HG03135 (cell line): ENCODE data around the gene GSTP1.
"Not testable (repeated sequence)": the region's sequence is repeated elsewhere in the genome, so short reads cannot be mapped to it uniquely, and the experiment has no call there.

Source experiments
- ATAC-seq: cut with Tn5 transposase; IDR thresholded peaks from one replicate; pipeline ENCODE4 v1.9.1; 2021; ENCODE audit warnings: mild to moderate bottlenecking, moderate library complexity; ENCODE audit not compliant: unreplicated experiment

The GSTP1 gene

DNA sequence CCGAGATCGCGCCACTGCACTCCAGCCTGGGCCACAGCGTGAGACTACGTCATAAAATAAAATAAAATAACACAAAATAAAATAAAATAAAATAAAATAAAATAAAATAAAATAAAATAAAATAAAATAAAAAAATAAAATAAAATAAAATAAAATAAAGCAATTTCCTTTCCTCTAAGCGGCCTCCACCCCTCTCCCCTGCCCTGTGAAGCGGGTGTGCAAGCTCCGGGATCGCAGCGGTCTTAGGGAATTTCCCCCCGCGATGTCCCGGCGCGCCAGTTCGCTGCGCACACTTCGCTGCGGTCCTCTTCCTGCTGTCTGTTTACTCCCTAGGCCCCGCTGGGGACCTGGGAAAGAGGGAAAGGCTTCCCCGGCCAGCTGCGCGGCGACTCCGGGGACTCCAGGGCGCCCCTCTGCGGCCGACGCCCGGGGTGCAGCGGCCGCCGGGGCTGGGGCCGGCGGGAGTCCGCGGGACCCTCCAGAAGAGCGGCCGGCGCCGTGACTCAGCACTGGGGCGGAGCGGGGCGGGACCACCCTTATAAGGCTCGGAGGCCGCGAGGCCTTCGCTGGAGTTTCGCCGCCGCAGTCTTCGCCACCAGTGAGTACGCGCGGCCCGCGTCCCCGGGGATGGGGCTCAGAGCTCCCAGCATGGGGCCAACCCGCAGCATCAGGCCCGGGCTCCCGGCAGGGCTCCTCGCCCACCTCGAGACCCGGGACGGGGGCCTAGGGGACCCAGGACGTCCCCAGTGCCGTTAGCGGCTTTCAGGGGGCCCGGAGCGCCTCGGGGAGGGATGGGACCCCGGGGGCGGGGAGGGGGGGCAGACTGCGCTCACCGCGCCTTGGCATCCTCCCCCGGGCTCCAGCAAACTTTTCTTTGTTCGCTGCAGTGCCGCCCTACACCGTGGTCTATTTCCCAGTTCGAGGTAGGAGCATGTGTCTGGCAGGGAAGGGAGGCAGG, at the start of gene GSTP1:
GSTP1 (plus strand) TSS at position 566 of the 958 bp plus-strand sequence; CDS start at position 598, 32 bp downstream.
- peak; percentile 71 for ATAC-seq

DNA sequence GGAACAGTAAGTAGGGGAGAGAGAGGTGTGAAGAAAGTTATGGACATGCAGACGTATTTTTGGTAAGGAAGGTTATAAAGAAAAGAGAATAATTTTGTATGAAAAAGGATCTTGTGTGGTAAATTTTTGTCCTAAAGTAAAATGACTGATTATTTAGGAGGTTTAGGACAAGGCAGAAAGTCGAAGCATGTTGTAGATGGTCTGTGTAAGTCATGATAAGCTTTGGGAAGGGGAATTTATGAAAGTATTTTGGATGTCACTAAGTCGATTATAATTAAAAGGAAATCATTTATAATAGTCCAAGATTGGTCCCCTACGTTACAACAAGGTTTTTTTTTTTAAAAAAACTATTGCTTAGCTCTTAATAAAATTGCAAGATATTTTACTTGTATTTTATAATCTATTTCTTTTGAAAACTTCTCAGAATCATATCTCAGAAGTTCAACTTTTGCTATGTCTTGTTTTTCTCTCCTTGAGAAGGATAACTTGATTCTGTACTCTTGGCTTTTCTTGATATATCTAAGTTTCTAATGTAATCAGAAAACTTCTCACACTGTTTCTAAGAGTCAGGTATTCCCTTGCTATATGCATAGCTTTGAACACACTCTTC, 49.4 kb upstream of the GSTP1 start:
- no peak for ATAC-seq

DNA sequence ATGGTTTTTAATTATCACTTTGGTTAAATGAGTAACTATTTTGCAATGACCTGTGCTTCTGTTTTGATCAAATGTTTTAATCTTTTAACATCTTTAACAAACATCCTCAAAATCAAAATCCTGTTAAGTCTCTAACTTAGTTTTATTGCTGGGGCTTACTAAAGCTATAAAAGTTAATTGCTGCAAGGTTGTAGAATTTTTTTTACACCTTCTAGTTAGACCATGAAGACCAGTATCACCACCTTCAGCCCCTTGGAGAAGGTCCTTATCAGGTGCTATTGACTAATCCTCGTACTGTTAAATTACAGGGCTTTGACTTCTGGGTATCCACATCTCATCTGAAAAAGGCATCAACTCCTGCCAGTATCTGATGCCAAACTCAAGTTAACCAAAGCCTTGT, 48.1 kb upstream of the GSTP1 start:
- ATAC-seq: no peak

DNA sequence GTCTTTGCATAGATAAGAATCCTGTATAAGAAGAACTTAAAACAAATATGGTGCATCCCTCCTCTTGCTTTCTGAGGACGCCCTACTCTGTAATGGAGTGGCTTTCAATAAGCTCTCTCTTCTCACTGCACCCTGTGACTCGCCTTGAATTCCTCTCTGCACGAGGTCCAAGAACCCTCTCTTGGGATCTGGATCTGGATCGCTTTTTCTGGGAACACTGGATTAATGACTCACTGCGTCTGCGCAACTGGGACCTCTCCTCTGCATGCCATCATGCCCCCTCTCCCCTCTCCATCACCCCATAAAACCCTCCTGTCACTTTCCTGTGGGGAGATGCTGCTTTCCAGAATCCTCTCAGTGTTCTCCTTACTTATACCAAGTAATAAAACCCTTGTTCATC, 45.3 kb upstream of the GSTP1 start:
- no peak for ATAC-seq

DNA sequence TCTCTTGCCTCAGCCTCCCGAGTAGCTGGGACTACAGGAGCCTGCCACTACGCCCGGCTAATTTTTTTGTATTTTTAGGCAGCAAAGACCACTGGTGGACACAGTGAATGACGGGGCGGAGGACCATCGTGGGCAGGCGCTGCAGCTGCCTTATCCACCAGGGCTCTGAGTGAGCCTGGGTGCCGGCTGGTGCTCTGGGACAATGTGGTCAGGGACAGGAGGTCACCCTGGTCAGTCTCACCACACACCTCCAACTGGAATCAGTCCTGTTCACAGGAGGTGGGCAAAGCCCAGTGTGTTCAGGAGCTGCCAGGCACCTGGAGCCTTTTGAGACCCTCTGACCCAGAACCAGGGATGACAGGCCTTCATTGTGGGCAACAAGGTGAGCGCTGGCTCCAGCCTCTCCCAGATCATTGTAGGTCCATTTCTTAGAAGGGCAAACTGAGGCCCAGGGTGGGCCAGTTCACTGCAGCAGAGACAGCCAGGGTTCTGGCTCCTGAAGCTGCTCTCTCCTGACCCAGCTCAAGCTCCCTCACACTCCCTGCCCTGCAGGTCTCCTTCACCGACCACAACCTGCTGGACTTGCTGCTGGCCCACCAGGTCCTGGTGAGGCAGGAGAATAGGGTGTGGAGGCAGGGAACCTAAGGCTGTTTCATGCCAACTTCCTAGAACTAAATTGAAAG, 44.6 kb upstream of the GSTP1 start:
- ATAC-seq: no peak

DNA sequence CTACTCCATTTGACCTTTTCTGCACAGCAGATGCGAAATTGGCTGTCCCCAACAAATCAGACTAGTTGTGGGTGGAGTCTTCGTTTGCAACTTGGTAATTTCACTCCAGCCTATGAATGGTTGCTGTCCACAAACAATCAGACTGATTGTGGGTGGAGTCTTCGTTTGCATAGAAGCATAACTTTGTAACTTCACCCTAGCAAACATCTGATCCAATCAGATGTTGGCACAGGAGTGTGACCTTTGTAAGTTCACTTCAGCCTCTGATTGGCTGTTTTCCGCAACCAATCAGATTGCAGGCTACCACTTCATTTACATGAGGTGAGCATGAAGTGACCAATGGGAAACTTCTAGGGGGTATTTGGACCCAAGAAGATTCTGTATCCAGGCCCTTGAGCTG, 44.1 kb upstream of the GSTP1 start:
- no peak for ATAC-seq

DNA sequence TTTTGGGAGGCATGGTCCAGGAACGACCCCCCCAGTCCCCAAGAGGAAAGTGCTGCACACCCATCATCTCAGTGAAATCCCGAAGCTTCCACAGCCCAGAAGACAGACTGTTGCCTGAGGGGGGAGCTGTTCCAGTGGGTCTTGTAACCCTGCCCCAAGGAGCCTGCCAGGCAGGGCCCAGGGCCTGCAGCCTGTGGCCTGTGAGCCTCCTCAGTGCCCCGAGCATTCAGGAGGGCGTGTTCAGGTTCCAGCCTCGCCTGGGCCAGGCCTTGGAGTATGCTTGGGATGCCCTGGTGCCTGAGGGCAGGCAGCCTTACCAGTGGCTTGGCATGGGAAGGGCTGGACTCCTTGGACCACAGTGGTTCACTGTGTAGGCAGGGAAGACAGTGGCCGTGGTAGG, 42.4 kb upstream of the GSTP1 start:
- no peak for ATAC-seq

DNA sequence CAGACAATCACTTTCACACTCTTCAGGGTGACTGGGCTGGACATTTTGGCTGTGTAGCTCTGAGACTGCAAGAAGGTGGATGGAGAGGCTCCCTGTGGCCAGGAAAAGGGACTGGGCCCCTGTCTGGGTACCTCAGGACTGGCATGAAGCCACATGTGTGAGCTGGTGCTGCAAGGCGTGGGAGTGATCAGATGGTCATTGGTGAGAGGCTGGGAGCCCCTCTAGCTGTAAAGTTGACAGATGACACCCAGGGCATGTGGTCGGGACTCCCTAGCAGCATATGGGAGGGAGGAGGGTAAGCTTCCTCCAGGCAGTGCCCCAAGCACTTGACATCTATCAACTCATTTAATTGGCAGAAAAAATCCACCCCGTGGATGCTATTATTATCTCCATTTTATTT, 41.4 kb upstream of the GSTP1 start:
- ATAC-seq: no peak

DNA sequence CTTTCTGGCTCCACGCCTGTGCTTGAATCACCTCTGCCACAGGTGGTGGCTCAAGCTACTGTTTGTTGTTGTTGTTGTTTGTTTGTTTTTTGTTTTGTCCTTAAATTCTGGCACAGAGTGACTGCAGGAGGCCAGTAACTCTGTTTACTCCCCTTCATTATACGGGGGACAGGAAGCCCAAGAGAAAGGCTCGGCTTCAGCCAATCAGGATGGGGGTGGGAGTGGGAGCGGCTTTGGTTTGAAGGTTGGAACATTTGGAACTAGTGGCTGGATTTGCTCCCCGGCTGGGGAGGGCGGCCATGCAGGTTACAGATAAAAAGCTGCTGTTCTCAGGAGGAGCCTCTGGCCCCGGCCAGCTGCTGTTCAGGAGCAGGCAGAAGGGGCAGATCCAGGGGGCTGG, 40.6 kb upstream of the GSTP1 start:
- ATAC-seq: no peak

DNA sequence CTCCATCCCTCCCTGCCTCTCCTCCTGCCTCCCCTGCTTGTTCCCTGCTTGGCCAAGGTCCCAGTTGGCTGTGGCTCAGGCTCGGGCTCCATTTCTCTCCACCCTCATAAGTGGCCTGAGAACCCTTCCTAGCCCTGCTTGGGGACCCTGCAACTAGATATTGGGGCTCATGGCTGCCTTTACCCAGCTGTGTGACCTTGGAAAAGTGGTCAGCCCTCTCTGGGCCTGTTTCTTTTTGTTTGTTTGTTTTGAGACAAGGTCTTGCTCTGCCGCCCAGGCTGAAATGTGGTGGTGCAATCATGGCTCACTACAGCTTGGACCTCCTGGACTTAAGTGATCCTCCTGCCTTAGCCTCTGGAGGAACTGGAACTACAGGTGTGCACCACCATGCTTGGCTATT, 40.0 kb upstream of the GSTP1 start:
- no peak for ATAC-seq

DNA sequence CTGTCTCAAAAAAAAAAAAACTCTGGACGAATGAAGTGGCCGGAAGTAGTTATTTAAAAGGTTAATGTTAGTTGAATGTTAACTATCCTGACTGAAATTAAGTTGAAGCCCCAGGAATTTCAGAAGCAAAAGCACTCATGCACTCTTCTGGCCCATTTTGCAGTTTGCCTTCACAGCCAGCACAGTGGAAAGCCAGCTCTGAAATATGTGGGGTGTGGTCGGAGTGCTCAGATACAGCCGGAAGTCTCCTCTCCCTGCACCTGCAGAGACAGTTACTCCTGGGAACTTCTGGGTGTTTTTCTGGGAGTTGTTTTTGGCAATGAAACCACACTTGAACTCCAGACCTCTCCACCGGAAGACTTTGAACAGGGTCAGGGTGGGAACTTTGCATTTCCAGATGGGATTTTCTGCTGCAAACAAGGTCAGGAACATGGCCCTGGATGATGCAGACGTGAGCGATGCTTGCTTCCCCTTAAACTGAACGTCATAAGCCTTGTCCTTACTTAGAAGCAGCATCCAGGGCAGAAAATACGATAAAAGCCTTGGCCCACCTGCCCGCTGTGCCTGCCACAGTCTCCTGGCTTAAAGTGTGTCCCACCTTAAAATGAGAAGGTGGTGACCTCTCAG, 38.9 kb upstream of the GSTP1 start:
- no peak for ATAC-seq

DNA sequence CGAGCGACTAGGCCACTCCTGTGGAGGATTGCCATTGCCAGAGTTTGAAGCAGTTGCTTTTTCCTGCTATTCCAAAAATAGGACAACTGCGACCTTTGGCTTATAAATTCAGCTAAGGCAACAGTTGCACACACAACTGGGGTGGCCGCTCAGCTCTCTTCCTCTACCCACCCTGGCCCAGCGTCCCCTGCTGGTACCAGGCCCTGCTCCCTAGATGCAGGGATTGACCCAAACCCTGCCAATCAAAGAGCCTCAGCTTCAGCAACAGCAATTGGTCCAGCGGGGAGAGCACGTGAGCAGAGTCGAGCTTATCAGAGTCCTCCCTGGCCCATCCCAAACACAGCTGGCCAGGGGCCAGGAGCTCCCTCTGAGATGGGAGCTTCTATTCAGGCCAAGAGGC, 38.3 kb upstream of the GSTP1 start:
- ATAC-seq: no peak

DNA sequence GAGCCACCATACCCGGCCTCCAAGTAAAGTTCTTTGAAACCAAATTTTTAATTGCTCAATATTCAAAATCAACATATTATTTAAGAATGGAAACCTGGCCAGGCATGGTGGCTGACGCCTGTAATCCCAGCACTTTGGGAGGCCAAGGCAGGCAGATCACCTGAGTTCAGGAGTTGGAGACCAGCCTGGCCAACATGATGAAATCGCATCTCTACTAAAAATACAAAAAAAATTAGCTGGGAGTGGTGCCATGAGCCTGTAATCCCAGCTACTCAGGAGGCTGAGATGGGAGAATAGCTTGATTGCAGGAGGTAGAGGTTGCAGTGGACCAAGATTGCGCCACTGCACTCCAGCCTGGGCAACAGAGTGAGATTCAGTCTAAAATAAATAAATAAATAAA, 35.5 kb upstream of the GSTP1 start:
- not testable (repeated sequence) for ATAC-seq

DNA sequence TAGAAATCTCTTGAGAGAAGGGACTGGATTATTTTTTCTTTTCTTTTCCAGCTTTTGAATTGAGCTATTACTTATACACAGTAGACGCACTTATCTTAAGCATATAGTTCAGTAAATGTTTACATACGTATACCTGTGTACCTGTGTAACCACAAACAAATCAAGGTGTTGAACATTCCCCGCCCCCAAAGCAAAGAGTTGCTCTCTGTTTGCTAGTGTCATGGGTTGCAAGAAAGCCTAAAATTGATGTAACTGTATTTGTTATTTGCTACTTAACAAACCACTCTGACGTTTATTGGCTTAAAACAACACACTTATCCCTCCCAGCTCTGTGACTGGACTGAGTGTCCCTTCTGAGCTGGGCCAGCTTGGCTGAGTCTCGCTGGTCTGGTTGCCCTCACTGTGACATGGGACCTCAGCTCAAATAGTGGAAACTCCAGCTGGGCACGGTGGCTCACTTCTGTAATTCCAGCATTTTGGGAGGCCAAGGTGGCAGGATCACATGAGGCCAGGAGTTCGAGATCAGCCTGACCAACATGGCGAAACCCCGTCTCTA, 35.0 kb upstream of the GSTP1 start:
- ATAC-seq: no peak

DNA sequence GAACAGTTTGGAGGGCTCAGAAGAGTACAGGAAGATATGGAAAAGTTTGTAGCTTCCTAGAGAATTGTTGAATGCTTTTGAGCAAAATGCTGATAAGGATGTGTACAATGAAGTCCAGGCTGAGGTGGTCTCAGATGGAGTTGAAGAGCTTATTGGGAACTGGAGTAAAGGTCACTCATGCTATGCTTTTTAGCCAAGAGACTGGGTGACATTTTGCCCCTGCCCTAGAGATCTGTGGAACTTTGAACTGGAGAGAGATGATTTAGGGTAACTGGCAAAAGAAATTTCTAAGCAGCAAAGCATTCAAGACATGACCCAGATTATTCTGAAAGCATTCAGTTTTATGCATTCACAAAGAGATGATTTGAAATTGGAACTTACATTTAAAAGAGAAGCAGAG, 32.5 kb upstream of the GSTP1 start:
- no peak for ATAC-seq

DNA sequence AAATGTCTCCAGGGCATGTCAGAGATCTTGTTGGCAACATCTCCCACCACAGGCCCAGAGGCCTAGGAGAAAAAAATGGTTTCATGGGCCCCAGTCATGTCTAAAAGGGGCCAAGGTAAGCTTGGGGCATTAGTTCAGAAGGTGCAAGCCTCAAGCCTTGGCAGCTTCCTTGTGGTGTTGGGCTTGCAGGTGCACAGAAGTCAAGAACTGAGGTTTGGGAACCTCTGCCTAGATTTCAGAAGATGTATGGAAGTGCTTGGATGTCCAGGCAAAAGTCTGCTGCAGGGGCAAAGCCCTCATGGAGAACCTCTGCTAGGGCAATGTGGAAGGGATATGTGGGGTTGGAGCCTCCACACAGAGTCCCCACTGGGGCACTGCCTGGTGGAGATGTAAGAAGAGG, 31.9 kb upstream of the GSTP1 start:
- ATAC-seq: not testable (repeated sequence)

DNA sequence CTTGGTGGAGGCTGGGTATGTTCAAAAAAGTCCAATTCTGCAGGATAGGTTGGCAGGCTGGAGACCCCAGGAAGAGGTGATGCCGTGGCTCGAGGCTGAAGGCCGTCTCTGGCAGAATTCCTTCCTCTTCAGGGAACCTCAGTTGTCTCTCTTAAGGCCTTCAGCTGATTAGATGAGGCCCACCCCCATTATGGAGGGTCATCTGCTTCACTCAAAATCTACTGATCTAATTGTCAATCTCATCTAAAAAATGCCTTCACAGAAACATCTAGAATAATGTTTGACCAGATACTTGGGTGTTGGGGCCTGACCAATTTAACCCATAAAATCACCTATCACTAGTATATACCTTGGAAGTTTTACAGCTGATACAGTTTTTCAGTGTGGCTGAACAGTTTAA, 27.4 kb upstream of the GSTP1 start:
- no peak for ATAC-seq

DNA sequence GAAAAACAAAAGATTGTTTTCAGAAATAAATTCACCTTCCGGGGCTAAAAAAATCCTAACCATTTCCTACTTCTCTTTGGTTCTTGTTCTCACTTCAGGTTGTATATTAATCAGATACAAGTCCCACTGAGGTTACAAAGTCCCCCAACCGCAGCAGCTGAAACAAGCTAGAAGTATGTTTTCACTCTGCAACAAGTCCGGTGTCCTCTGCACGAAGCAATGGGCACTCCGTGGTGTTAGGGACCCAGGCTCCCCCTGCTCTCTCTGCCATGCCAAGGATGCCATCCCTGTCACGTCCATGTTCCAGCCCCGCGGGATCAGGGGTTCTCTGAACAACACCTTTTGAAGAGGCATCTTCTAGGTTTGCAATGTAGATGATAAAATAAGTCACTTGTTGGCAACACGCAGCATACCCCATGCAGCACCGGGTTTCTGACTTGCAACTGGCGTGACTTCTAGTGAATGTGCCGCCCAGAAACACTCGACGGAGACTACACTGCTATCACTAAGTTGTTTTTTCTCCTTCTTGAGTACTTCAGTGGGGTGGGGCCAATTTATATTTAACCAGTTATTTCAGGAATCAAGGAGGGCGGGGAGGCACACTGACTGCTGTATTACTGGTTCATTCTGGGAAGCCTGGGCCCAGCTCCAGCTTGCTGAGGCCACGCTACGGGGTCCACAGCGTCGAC, 25.4 kb upstream of the GSTP1 start:
- peak; percentile 44 for ATAC-seq

DNA sequence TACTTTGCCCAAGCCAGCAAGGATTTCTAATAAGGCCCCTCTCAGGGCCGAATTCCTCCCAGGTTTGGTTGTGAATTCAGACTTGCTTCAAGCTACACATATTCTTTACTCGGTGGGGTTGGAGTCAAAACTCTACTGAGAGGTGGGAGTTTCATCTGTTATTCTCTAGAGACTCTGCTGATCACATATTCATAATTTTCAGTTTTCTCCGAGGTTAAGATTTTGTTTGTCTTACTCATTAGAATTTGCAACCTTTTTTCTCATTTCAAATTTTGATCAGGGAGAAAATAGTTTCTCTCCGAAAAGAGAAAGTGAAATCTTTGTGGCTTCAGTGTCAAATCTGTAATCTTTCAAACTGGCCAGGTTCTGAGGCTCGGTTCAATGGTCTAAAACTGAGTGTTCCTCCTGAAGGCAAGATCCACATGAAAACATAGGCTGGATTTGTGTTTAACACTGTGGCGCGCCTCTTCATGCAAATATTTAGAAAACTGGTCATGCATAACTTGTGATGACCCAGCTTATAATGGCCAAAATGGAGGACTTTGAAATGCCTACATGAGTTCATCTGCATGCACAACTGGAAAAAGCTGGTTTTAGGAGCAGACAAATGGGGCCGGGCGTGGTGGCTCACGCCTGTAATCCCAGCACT, 21.5 kb upstream of the GSTP1 start:
- ATAC-seq: peak; percentile 60
